Heart left ventricle (tissue), 16 donors: ENCODE measurements around the gene TMEM229B. TPM values are rescaled to one million over a fixed set of nuclear protein-coding genes. Genes with fewer than 3 reads are reported as not detected.

ENCODE experiments used
- ATAC-seq, 4 donors: fragments of 200-7000 bp; cut with Tn5 transposase; one replicate each; pipeline ENCODE4 v1.9.1; 2020 to 2022; ENCODE audit warnings: moderate library complexity in 4 of 4, mild to moderate bottlenecking in 3 of 4, moderate number of reproducible peaks in 1 of 4
- DNase-seq, 5 donors: peaks; one replicate each; pipeline ENCODE4 v3.0.0-alpha.2; 2020
- H3K27ac ChIP-seq, 12 donors: fragments of 200-600 bp; sonication (generic) in 4 of 12; one replicate each; pipeline versions ENCODE4 v1.5.0 to v1.8.0; 2016 to 2022; ENCODE audit warnings: mild to moderate bottlenecking in 2 of 12
- H3K27me3 ChIP-seq, 9 donors: fragments of 200-600 bp; sonication (generic) in 2 of 9; one replicate each; pipeline versions ENCODE4 v1.5.1 to v1.8.0; 2016 to 2022; ENCODE audit warnings: mild to moderate bottlenecking in 3 of 9
- H3K36me3 ChIP-seq, 9 donors: fragments of 200-600 bp; sonication (generic) in 2 of 9; one replicate each; pipeline versions ENCODE4 v1.5.0 to v1.8.0; 2018 to 2022; ENCODE audit warnings: mild to moderate bottlenecking in 2 of 9
- H3K4me1 ChIP-seq, 12 donors: fragments of 200-600 bp; sonication (generic) in 4 of 12; one replicate each; pipeline versions ENCODE4 v1.5.0 to v1.8.0; 2016 to 2022; ENCODE audit warnings: mild to moderate bottlenecking in 3 of 12
- H3K4me3 ChIP-seq, 12 donors: fragments of 200-600 bp; sonication (generic) in 4 of 12; one replicate each; pipeline versions ENCODE4 v1.5.0 to v1.8.0; 2017 to 2022; ENCODE audit warnings: mild to moderate bottlenecking in 9 of 12, moderate library complexity in 4 of 12
- H3K9me3 ChIP-seq, 12 donors: fragments of 200-600 bp; sonication (generic) in 4 of 12; one replicate each; pipeline versions ENCODE4 v1.5.0 to v1.8.0; 2016 to 2022; ENCODE audit warnings: mild to moderate bottlenecking in 1 of 12
- POLR2A ChIP-seq, 2 donors: fragments of 450-650 bp; IDR thresholded peaks; one replicate each; pipeline ENCODE4 v1.6.1; 2017; ENCODE audit warnings: antibody characterized with exemption in 2 of 2, mild to moderate bottlenecking in 2 of 2, moderate library complexity in 2 of 2
- WGBS, 4 donors: extraction: QIAGEN DNeasy Blood & Tissue Kit in 2 of 4; methylation state at CpG; one replicate each; pipeline versions ENCODE4 v1.1.5 to v1.1.7; 2013 to 2018; 5-methylcytosine and 5-hydroxymethylcytosine counted together
- intact Hi-C, 10 donors: fragments of 100-400 bp; cut with DNase I; formaldehyde crosslinking; loops; one replicate each; pipeline versions ENCODE4 v1.11.1 to v1.14.2; 2022
- polyA plus RNA-seq, 2 donors: library from polyadenylated mRNA; stranded (reverse); fragments of 200-250 nt; gene quantifications; one replicate each; pipeline ENCODE4 v1.2.3, GENCODE V29; 2013
- total RNA-seq, 9 donors: library from RNA; depleted of rRNA in 2 of 9; stranded (reverse); fragments of >200 nt in 2 of 9; fragmentation: NEBNext Ultra II Directional in 3 of 9; extraction: Animal tissue kit (Norgen Biotek cat#: 25700) in 3 of 9; gene quantifications; one replicate each; pipeline versions ENCODE4 v1.1.0 to v1.2.4, GENCODE V29; 2016 to 2023
- TF ChIP-seq, protein P1 (sequence below), 12 donors: fragments of 200-600 bp; sonication (generic) in 4 of 12; IDR thresholded peaks; one replicate each; pipeline versions ENCODE4 v1.5.0 to v1.8.0; 2018 to 2022; ENCODE audit warnings: antibody characterized with exemption in 12 of 12, mild to moderate bottlenecking in 5 of 12
- donor health status: ischemic (EF 13 %, LVEDD 7.1; RV severe dilation, severe dysfunction).
- donor health status: healthy with polysubstance abuse.
- donor health status: DM: no; HTN: yes; CAD: no.
- donor health status: DM: no; HTN: no; CAD: no.
- donor health status: ischemic (EF 25% LVEDD 6.9; RV normal size, moderate dysfunction).
- donor health status: ischemic (EF 25% LVEDD 5.7; RV mildly dilated, moderate dysfunction).
- donor health status: healthy.
- donor health status: DM: yes; HTN: yes; CAD: no.
- donor health status: ischemic (EF 35%, LVEDD 5.7; RV mildly dilated, moderate dysfunction).
- donor health status: nonischemic (EF 11% LVEDD 7.7; RV severe dilation, severe dysfunction).
- donor health status: DM: yes; HTN: yes; CAD: no.
- donor health status: PGD.
- donor health status: ischemic (EF 29% LVEDD 5.4; RV normal size, mild dysfunction).
- donor health status: nonischemic (EF 23%, LVEDD 6.1; RV moderate dilation, normal function).

TMEM229B gene
- total and polyA plus RNA-seq, 11 donors: 0.69 to 6.5 (median 1.7) TPM

DNA sequence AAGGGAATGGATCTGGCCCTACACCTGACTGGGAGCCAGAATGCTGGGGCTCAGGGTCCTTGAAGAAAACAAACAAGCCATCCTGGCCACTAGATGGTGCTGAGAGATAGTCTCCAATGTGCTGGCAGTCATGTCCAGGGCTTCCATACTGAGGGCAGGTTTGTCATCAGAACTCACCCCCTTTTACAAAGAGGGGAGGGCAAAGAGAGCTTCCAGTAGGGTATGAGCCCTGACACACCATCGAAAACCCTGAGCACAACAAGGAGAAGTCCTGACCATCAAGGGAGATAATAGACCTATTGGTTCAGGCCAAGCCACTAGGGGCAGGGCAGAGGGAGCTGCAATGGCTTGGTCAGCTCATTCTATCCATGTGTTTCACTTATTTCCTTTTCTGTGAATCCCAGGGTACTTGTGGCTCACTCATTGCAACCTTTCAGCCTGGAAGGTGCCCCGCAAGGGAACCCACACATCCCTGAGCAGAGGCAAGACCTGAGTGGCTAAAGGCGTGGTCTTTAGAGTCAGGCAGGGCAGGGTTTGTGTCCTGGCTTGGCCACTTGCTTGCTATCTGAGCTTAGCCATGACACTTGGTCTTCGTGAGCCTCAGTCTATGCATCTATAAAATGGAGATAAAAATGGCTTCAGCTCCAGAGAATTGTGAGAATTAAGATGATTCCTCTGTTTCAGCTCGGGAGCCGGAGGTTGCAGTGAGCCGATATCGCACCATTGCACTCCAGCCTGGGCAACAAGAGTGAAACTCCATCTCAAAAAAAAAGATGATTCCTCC lies 38.3 kb upstream of the TMEM229B start:
- Histone ChIP-seq H3K4me3 (no peak overlapping the region), H3K27ac (no peak overlapping the region), H3K27me3 (peaks cover 0 to 38% (median 0%) of the 10 kb centered on the region in 9 donors), H3K36me3 (no peaks in the 10 kb centered on the region), H3K9me3 (no peaks in the 10 kb centered on the region), H3K4me1 (no peaks in the 10 kb centered on the region)
- 77 to 81% (median 80%) methylated on average over 8 of the region's 8 CpGs for WGBS, 4 donors
- TF ChIP-seq, protein P1, sequence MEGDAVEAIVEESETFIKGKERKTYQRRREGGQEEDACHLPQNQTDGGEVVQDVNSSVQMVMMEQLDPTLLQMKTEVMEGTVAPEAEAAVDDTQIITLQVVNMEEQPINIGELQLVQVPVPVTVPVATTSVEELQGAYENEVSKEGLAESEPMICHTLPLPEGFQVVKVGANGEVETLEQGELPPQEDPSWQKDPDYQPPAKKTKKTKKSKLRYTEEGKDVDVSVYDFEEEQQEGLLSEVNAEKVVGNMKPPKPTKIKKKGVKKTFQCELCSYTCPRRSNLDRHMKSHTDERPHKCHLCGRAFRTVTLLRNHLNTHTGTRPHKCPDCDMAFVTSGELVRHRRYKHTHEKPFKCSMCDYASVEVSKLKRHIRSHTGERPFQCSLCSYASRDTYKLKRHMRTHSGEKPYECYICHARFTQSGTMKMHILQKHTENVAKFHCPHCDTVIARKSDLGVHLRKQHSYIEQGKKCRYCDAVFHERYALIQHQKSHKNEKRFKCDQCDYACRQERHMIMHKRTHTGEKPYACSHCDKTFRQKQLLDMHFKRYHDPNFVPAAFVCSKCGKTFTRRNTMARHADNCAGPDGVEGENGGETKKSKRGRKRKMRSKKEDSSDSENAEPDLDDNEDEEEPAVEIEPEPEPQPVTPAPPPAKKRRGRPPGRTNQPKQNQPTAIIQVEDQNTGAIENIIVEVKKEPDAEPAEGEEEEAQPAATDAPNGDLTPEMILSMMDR (IDR thresholded peaks at IDR 0.05): peak; percentile 31 to 75 (median 57)
- TF ChIP-seq POLR2A (IDR thresholded peaks at IDR 0.05): no peak
- intact Hi-C loops: loop anchor here in 7 of 10 donors (2.0 to 10.0 kb wide), 7 partner anchors 40 to 178 kb away; partner anchors contain the start of genes RDH12 (in 4 of the 7) and RDH11 (in 1 of the 7)
- ATAC-seq (peak in 3 of 4 donors; percentile 64 to 76 (median 72)), DNase-seq (peak in 3 of 5 donors; percentile 13 to 37 (median 24))

DNA sequence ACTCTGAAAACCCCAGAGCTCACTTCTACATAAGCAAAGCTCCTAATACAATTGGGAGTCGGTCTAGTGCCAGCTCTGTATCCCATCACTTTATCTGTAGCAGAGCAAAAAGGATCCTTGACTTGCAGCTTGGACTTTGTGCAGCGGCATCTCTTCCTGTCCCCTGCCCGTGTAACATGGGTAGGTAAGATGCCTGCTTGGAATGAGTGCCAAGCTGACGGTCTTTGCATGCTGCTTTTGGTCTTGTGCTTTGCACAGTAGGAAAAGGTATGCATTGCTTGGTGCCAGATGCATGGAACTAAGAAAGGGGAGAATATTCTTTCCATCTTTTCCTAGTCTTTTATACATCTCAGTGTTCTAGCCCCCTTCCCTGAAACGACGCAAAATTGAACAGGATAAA lies 37.7 kb upstream of the TMEM229B start:
- Histone ChIP-seq H3K4me1 (no peaks in the 10 kb centered on the region), H3K9me3 (no peaks in the 10 kb centered on the region), H3K27ac (no peak overlapping the region), H3K27me3 (peaks cover 0 to 44% (median 0%) of the 10 kb centered on the region in 9 donors), H3K36me3 (no peaks in the 10 kb centered on the region), H3K4me3 (no peak overlapping the region)
- intact Hi-C loops: loop anchor here in 7 of 10 donors (2.0 to 10.0 kb wide), 7 partner anchors 41 to 179 kb away; partner anchors contain the start of genes RDH12 (in 4 of the 7) and RDH11 (in 1 of the 7)
- 55 to 77% (median 63%) methylated on average over 6 of the region's 6 CpGs for WGBS, 4 donors
- ATAC-seq (no peak), DNase-seq (no peak)
- TF ChIP-seq POLR2A (IDR thresholded peaks at IDR 0.05): no peak
- TF ChIP-seq, protein P1 (IDR thresholded peaks at IDR 0.05): no peak

DNA sequence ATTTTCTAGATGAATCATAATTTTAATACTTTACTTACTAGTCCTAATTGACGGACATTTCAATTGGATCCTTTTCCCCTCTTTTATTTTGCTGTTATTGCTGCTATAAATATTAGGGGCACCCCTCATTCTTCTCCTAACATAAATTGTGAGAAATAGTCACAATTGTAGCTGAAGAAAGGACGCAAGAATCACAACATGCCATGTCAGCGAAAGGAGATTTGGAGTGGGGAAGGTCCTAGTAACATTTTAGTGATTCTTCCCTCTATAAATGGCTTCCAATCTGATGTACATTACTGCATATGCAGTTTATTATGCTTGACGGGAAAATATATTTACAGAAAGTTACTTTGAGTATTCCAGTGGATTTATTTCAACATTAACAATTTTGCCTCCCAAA lies 36.9 kb upstream of the TMEM229B start:
- Histone ChIP-seq H3K4me1 (no peaks in the 10 kb centered on the region), H3K27ac (no peak overlapping the region), H3K27me3 (peaks cover 0 to 45% (median 0%) of the 10 kb centered on the region in 9 donors), H3K9me3 (no peaks in the 10 kb centered on the region), H3K36me3 (no peaks in the 10 kb centered on the region), H3K4me3 (no peak overlapping the region)
- WGBS, 4 donors: 63 to 91% (median 81%) methylated on average over 4 of the region's 4 CpGs
- no peak for DNase-seq
- no peak for ATAC-seq
- intact Hi-C loops: loop anchor here in 6 of 10 donors (5.0 to 10.0 kb wide), 6 partner anchors 42 to 179 kb away; partner anchors contain the start of genes RDH12 (in 4 of the 6) and RDH11 (in 1 of the 6)
- TF ChIP-seq POLR2A (IDR thresholded peaks at IDR 0.05): no peak
- TF ChIP-seq, protein P1 (IDR thresholded peaks at IDR 0.05): no peak

DNA sequence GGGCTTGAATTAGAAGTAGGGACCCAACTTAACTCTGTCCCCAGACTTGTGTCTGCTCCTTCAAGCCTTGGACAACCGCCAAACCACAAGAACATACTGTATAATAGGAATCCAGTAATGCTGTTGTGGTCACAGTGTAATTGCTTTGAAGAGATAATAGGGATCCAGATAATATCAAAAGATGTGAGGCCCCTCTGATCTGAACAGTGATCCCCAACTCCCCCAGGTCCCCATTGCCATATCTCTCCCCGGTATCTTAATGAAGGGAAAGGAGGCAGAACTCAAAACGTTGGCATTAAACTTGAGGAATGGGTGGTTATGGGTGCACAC lies 36.1 kb upstream of the TMEM229B start:
- DNase-seq: no peak
- intact Hi-C loops: loop anchor here in 3 of 10 donors (10.0 kb wide), 3 partner anchors 50 to 180 kb away; partner anchors contain the start of genes RDH12 (in 2 of the 3) and RDH11 (in 1 of the 3)
- Histone ChIP-seq H3K9me3 (no peaks in the 10 kb centered on the region), H3K27me3 (peaks cover 0 to 41% (median 0%) of the 10 kb centered on the region in 9 donors), H3K27ac (no peak overlapping the region), H3K4me1 (no peaks in the 10 kb centered on the region), H3K36me3 (no peaks in the 10 kb centered on the region), H3K4me3 (no peak overlapping the region)
- WGBS, 4 donors: 65 to 67% (median 67%) methylated on average over 3 of the region's 3 CpGs
- ATAC-seq: no peak
- TF ChIP-seq, protein P1 (IDR thresholded peaks at IDR 0.05): no peak
- TF ChIP-seq POLR2A (IDR thresholded peaks at IDR 0.05): no peak
